ENCODE data around the gene CEP95.

CEP95 gene

DNA sequence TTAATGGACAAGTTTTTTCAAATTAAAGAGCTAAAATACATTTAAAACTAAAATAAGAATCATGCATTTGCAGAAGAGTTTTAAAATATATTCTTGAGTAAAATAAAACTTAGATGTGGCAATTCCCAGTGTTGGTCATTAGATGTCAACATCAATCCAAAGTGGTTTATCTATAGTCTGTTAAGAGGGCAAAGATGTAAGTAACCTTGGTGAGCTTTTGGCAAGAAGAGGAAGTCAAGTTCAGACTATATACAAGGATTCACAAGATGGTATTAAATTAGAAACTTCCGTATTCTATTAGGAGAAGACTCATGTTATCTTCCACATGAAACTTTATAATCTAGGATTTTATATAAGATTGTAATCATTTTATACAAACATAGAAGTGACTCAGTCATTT, 73.1 kb downstream of the CEP95 start:
- no peak for DNase-seq

GRCh38 chr17:64580384-64581315, 73.9 kb downstream of the CEP95 start:
- no peak for DNase-seq

- DNase-seq: no peak
These were observed 76.3 kb downstream of the CEP95 start for GRCh38 chr17:64583038-64583437.

- DNase-seq: no peak
These were observed 78.4 kb downstream of the CEP95 start for GRCh38 chr17:64585146-64585545.

Measured in NCI-H510A (cell line).